GM23248 (cell line): ENCODE results near the gene AGAP1. TPM values are rescaled to one million over a fixed set of nuclear protein-coding genes. Genes with fewer than 3 reads are reported as not detected.

Experiments
- DNase-seq: peaks from one replicate; pipeline ENCODE4 v3.0.0-alpha.2; 2015
- H2AFZ ChIP-seq: fragments of 200-600 bp; sonication (generic); 2 replicates; pipeline ENCODE4 v1.6.1; 2016; ENCODE audit warnings: antibody characterized with exemption
- H3F3A ChIP-seq: fragments of 200-600 bp; sonication (generic); 2 replicates; pipeline ENCODE4 v1.6.1; 2016; ENCODE audit warnings: mild to moderate bottlenecking, antibody characterized with exemption, mixed run types; ENCODE audit not compliant: insufficient read depth
- H3K27ac ChIP-seq: fragments of 200-600 bp; sonication (generic); 2 replicates; pipeline ENCODE4 v1.5.1; 2016; ENCODE audit warnings: mild to moderate bottlenecking
- H3K27me3 ChIP-seq: fragments of 200-600 bp; sonication (generic); replicated peaks from 2 replicates; pipeline ENCODE4 v1.6.1; 2016; ENCODE audit warnings: mild to moderate bottlenecking; ENCODE audit not compliant: insufficient read depth
- H3K36me3 ChIP-seq: fragments of 200-600 bp; sonication (generic); 2 replicates; pipeline ENCODE4 v1.6.1; 2016; ENCODE audit warnings: low read depth, mild to moderate bottlenecking
- H3K4me1 ChIP-seq: fragments of 200-600 bp; sonication (generic); 2 replicates; pipeline ENCODE4 v1.6.1; 2016; ENCODE audit warnings: mild to moderate bottlenecking; ENCODE audit not compliant: insufficient read depth
- H3K4me2 ChIP-seq: fragments of 200-600 bp; sonication (generic); one replicate; pipeline ENCODE4 v1.6.1; 2016; ENCODE audit warnings: mild to moderate bottlenecking; ENCODE audit not compliant: unreplicated experiment
- H3K4me3 ChIP-seq: fragments of 200-600 bp; sonication (generic); 2 replicates; pipeline ENCODE4 v1.5.1; 2016; ENCODE audit warnings: mild to moderate bottlenecking
- H3K79me2 ChIP-seq: fragments of 200-600 bp; sonication (generic); 2 replicates; pipeline ENCODE4 v1.6.1; 2016; ENCODE audit warnings: mild to moderate bottlenecking; ENCODE audit not compliant: insufficient read depth
- H3K9ac ChIP-seq: fragments of 200-600 bp; sonication (generic); 2 replicates; pipeline ENCODE4 v1.6.1; 2016; ENCODE audit warnings: mild to moderate bottlenecking
- H3K9me2 ChIP-seq: fragments of 200-600 bp; sonication (generic); 2 replicates; pipeline ENCODE4 v1.6.1; 2016; ENCODE audit warnings: mixed run types, mild to moderate bottlenecking, moderate library complexity; ENCODE audit not compliant: insufficient read depth
- H3K9me3 ChIP-seq: fragments of 200-600 bp; sonication (generic); one replicate; pipeline ENCODE4 v1.6.1; 2017; ENCODE audit warnings: low read depth
- H4K20me1 ChIP-seq: fragments of 200-600 bp; sonication (generic); 2 replicates; pipeline ENCODE4 v1.6.0; 2016; ENCODE audit not compliant: insufficient read depth
- EZH2 ChIP-seq: fragments of 200-600 bp; sonication (generic); IDR thresholded peaks from 2 replicates; pipeline ENCODE4 v1.6.1; 2018; ENCODE audit warnings: antibody characterized with exemption, mild to moderate bottlenecking; ENCODE audit not compliant: insufficient read depth, poor library complexity, severe bottlenecking
- EZH2phosphoT487 ChIP-seq: fragments of 200-600 bp; sonication (generic); IDR thresholded peaks from 2 replicates; pipeline ENCODE4 v1.6.1; 2018; ENCODE audit warnings: antibody characterized with exemption, moderate library complexity, mild to moderate bottlenecking, low read depth; ENCODE audit not compliant: insufficient read depth
- WGBS, 2 experiments: methylation state at CpG; one replicate each; pipeline ENCODE4 v1.1.6; 2015 to 2017; ENCODE audit warnings: low lambda C conversion rate in 2 of 2, low coverage in 1 of 2; ENCODE audit errors: missing lambda C conversion rate in 2 of 2; 5-methylcytosine and 5-hydroxymethylcytosine counted together
- in situ Hi-C: fragments of 300-500 bp; cut with MboI; formaldehyde crosslinking; loops from 2 replicates; pipeline ENCODE4 v1.15.0; 2020
- polyA plus RNA-seq: library from polyadenylated mRNA; unstranded; fragments of >200 nt; fragmentation: Nextera tagmentation; extraction: Ambion mirVana; gene quantifications from 2 replicates; pipeline ENCODE4 v1.2.1, GENCODE V29; 2016
- total RNA-seq: library from RNA; depleted of rRNA; stranded (reverse); fragments of >200 nt; shearing (Covaris generic); gene quantifications from 2 replicates; pipeline ENCODE4 v1.2.3, GENCODE V29; 2014

AGAP1 gene
- total and polyA plus RNA-seq, 2 experiments from 2014 or later: 2.2 to 9.9 TPM

DNA sequence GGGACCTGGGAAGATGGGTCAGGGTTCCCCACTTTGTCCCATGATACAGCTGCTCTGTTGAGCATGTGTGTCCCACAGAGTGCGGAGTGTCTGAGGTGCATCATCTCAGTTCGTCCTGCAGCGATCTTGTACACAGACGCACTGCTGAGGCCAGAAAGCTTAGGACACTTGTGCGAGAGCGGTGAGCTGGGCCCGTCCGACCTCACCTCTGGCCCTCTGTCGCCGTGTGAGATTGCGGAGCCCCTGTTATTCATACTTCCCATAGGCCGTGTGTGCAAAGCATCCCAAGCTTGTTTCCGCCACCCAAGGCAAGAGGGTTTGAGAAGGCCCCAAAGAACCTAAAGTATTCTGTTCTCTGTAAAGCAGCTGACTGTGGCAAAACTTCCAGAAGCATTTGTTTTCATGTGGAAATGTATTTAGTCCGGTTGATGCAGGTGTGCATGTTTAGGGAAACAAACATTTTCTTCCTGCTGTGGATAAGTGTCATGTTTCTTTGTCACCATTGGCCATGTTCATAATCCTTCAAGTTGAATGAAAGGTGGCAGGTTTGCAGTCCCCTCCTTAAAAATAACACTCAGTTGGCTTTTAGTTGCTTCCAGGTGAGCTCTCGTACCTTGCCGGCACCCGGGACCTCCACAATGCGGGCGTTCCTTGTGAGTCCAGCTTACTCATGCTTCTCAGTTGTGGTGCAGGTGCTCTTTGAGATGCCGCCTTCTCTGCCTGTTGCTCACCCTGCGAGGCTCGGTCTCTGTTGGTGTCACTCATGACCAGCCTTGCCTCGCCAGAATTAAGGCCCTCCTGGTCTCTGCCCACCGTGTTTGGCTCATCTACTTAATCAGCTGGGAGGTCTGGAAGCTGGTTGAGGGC lies 5.3 kb downstream of the AGAP1 start:
- Histone ChIP-seq H3K9me3 (no peaks in the 10 kb centered on the region), H3K4me2 (no peak overlapping the region), H4K20me1 (0 out of 2 replicates have a peak, but pooled peaks cover 16% of the 10 kb centered on the region), H2AFZ (no peak overlapping the region), H3K9me2 (no peaks in the 10 kb centered on the region), H3K27me3 (no peaks in the 10 kb centered on the region), H3K79me2 (peaks cover 96% of the 10 kb centered on the region), H3F3A (peaks cover 10% of the 10 kb centered on the region), H3K9ac (no peak overlapping the region), H3K36me3 (no peaks in the 10 kb centered on the region), H3K27ac (no peak overlapping the region), H3K4me1 (peaks cover 26% of the 10 kb centered on the region), H3K4me3 (no peak overlapping the region)
- in situ Hi-C loops: no loop called here
- no peak for DNase-seq
- WGBS, 2 experiments: 93% methylated on average over 24 of the region's 24 CpGs
- no peak for TF ChIP-seq EZH2
- TF ChIP-seq EZH2phosphoT487: no peak

DNA sequence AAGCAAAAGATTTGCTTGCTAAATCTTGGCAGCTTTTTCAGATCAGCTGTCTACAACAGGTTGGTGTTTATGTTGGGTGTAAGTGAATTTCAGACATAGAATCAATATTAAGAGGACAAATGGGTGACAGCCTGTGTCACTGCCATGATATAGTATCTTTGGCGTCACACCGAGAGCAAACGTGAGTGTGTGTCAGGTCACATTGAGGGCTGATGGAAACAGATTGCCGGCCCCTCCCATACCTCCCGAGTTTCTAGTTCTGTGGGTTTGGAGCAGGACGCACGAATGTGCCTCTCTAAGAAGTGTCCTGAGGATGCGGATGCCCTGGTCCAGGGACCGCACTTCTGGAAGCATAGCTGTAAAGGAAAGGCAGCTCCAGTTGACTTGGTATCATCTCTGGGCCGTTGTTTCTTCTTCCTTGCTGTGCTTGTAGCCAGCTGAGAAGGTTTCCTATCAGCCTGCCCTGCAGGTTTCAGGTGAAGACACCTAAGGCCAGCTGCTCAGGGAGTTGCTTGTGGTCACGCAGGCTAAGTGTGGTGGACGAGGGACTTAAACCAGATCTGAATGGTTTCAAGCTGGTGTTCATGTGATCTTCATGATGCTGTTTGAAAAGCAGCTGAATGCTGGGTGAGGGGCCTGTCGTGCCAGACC lies 6.4 kb downstream of the AGAP1 start:
- Histone ChIP-seq H3K27me3 (no peaks in the 10 kb centered on the region), H3K27ac (no peak overlapping the region), H3K4me2 (no peak overlapping the region), H3K36me3 (no peaks in the 10 kb centered on the region), H3K4me3 (no peak overlapping the region), H3K4me1 (peaks cover 25% of the 10 kb centered on the region), H3K9ac (no peak overlapping the region), H3K9me3 (no peaks in the 10 kb centered on the region), H4K20me1 (0 out of 2 replicates have a peak, but pooled peaks cover 16% of the 10 kb centered on the region), H3K9me2 (no peaks in the 10 kb centered on the region), H2AFZ (no peak overlapping the region), H3K79me2 (peaks cover 100% of the 10 kb centered on the region), H3F3A (peaks cover 10% of the 10 kb centered on the region)
- in situ Hi-C loops: no loop called here
- 96% methylated on average over 13 of the region's 13 CpGs for WGBS, 2 experiments
- TF ChIP-seq EZH2 (no peak), EZH2phosphoT487 (no peak)
- no peak for DNase-seq

DNA sequence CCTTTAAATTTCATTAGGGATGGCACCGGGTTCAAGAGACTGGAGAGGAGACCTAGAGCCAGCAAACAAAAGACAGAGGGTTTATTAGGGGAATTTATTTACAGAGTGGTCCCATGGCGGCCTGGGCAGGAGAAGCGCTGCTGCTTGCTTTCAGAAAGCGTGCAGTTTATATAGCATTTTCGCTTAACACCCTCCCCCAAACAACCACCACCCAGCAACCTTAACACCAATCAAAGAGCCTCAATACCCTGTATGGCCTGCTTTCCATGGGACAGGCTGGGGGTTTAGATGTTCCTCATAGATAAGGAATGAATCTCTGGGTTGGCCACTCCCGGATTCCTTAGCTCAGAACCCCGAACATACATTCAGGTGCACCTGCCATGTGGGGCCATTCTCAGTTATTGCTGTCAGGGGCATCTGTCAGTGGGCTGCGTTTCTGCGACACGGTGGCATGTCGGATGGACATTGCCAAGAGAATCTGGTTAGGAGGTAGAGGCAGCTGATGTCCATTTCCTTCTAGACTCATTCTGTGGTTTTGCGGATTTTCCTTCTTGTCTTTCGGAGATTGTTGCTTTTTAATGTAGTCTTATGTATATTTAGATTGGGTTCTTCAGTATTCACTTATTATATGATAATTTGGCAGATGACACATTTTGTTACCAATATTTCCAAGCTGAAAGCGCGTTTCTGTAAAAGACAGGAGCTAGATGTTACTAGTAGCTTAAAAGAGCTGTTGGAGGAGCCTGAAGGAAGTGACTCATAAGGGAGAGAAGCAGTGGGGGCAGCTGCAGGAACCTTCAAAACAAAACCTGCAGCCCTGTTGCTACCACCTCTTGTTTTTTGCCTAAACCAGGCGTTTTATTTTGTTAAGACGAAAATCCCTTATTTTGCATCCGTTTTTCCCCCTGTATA lies 7.2 kb downstream of the AGAP1 start:
- TF ChIP-seq EZH2 (no peak), EZH2phosphoT487 (no peak)

DNA sequence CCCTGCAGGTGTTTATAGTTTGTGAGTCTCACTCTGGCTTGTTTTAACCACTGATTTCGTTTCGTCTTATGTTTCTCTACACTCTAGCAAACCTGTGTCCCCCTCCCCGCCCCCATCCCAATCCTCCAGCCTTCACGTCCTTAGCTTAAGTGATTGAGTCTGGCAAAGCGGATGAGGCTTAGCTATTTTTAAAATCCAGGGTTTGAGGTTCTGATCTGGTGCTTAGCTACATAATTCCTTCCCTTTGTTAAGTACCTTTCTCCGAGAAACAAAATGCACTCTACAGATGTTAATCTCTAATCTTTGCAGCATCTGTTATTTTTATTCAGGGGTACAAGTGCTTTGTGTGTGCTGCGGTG lies 7.8 kb downstream of the AGAP1 start:
- Histone ChIP-seq H3K27ac (no peak overlapping the region), H3K4me1 (peaks cover 12% of the 10 kb centered on the region), H2AFZ (no peak overlapping the region), H3K79me2 (peaks cover 100% of the 10 kb centered on the region), H3K4me2 (peak overlapping the region; percentile 79), H3K4me3 (no peak overlapping the region), H3K27me3 (no peaks in the 10 kb centered on the region), H3K9ac (no peak overlapping the region), H3K36me3 (no peaks in the 10 kb centered on the region), H3F3A (peaks cover 10% of the 10 kb centered on the region), H3K9me3 (no peaks in the 10 kb centered on the region), H4K20me1 (0 out of 2 replicates have a peak, but pooled peaks cover 16% of the 10 kb centered on the region), H3K9me2 (no peaks in the 10 kb centered on the region)
- WGBS, 2 experiments: 89 to 92% methylated on average over 7 of the region's 7 CpGs
- in situ Hi-C loops: no loop called here
- TF ChIP-seq EZH2 (no peak), EZH2phosphoT487 (no peak)
- DNase-seq: no peak

More for the DNA sequence above, 7.2 kb downstream of the AGAP1 start:
- Histone ChIP-seq H3K27ac (no peak overlapping the region), H4K20me1 (0 out of 2 replicates have a peak, but pooled peaks cover 16% of the 10 kb centered on the region), H3K4me2 (peak overlapping the region; percentile 79), H3K9ac (no peak overlapping the region), H3K4me1 (peaks cover 17% of the 10 kb centered on the region), H2AFZ (no peak overlapping the region), H3K9me3 (no peaks in the 10 kb centered on the region), H3K9me2 (no peaks in the 10 kb centered on the region), H3K36me3 (no peaks in the 10 kb centered on the region), H3K79me2 (peaks cover 100% of the 10 kb centered on the region), H3K27me3 (no peaks in the 10 kb centered on the region), H3K4me3 (no peak overlapping the region), H3F3A (peaks cover 10% of the 10 kb centered on the region)
- in situ Hi-C loops: no loop called here
- WGBS, 2 experiments: 76 to 77% methylated on average over 18 of the region's 18 CpGs
- DNase-seq: peak; percentile 77
